Measurements from ENCODE around the gene CDH23. TPM values are rescaled to one million over a fixed set of nuclear protein-coding genes. Genes with fewer than 3 reads are reported as not detected.

Gene CDH23
- total RNA-seq, 4 donors from 2014 or later, result 0.72 to 4.1 (median 2.2) TPM

DNA sequence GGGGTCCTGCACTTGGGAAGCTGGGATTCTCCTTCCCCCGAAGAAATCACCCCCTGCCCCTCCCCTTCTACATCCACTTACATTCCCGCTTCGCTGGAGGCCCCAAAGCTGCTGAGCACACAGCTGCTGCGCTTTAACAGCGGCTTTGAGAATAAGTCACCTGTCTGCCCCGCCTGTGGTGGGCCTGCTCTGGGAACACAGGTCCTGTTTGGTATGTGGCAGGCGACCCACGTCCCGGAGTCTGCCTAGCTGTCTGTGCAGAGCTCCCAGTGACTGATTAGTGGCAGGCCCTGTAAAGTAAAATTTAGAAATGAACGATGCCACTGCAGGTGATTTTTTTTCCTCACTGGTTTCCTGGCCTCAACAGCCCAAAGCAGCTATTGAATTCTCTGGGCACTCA lies 47.0 kb downstream of the CDH23 start:
- no peaks in the 10 kb centered on the region for H3K27me3 ChIP-seq
- H3K4me3 ChIP-seq, result no peak overlapping the region
- no peaks in the 10 kb centered on the region for H3K9me3 ChIP-seq
- DNase-seq (ENCODE audit: low spot score in 2 of 2), result no peak
- TF ChIP-seq EP300 (IDR thresholded peaks at IDR 0.05) (no peak), POLR2AphosphoS5 (IDR thresholded peaks at IDR 0.05) (no peak), POLR2A (IDR thresholded peaks at IDR 0.05) (no peak)
- TF ChIP-seq, protein P1, sequence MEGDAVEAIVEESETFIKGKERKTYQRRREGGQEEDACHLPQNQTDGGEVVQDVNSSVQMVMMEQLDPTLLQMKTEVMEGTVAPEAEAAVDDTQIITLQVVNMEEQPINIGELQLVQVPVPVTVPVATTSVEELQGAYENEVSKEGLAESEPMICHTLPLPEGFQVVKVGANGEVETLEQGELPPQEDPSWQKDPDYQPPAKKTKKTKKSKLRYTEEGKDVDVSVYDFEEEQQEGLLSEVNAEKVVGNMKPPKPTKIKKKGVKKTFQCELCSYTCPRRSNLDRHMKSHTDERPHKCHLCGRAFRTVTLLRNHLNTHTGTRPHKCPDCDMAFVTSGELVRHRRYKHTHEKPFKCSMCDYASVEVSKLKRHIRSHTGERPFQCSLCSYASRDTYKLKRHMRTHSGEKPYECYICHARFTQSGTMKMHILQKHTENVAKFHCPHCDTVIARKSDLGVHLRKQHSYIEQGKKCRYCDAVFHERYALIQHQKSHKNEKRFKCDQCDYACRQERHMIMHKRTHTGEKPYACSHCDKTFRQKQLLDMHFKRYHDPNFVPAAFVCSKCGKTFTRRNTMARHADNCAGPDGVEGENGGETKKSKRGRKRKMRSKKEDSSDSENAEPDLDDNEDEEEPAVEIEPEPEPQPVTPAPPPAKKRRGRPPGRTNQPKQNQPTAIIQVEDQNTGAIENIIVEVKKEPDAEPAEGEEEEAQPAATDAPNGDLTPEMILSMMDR (IDR thresholded peaks at IDR 0.05), result no peak
- WGBS, result 82% methylated on average over 9 of the region's 10 CpGs
- no peak overlapping the region for H3K27ac ChIP-seq
- H3K36me3 ChIP-seq, result no peaks in the 10 kb centered on the region
- H3K4me1 ChIP-seq, result no peaks in the 10 kb centered on the region

- H3K36me3 ChIP-seq, result no peaks in the 10 kb centered on the region
- WGBS, result 94% methylated on average over 4 of the region's 4 CpGs
- no peak for DNase-seq (ENCODE audit: low spot score in 2 of 2)
- no peaks in the 10 kb centered on the region for H3K27me3 ChIP-seq
- no peak overlapping the region for H3K4me3 ChIP-seq
- no peaks in the 10 kb centered on the region for H3K9me3 ChIP-seq
- TF ChIP-seq POLR2A (IDR thresholded peaks at IDR 0.05), result no peak
- TF ChIP-seq EP300 (IDR thresholded peaks at IDR 0.05), result no peak
- no peak for TF ChIP-seq POLR2AphosphoS5 (IDR thresholded peaks at IDR 0.05)
- TF ChIP-seq, protein P1 (IDR thresholded peaks at IDR 0.05), result no peak
- no peak overlapping the region for H3K27ac ChIP-seq
- no peaks in the 10 kb centered on the region for H3K4me1 ChIP-seq
These were observed 47.7 kb downstream of the CDH23 start for GRCh38 chr10:71444284-71445054.

- Histone ChIP-seq H3K4me1 (no peaks in the 10 kb centered on the region), H3K36me3 (no peaks in the 10 kb centered on the region), H3K27me3 (no peaks in the 10 kb centered on the region), H3K4me3 (no peak overlapping the region), H3K27ac (no peak overlapping the region), H3K9me3 (no peaks in the 10 kb centered on the region)
- no peak for TF ChIP-seq EP300 (IDR thresholded peaks at IDR 0.05)
- TF ChIP-seq POLR2A (IDR thresholded peaks at IDR 0.05), result no peak
- TF ChIP-seq, protein P1 (IDR thresholded peaks at IDR 0.05), result no peak
- TF ChIP-seq POLR2AphosphoS5 (IDR thresholded peaks at IDR 0.05), result no peak
- 48% methylated on average over 2 of the region's 2 CpGs for WGBS
- DNase-seq (ENCODE audit: low spot score in 2 of 2), result no peak
These were observed 51.0 kb downstream of the CDH23 start for GRCh38 chr10:71447676-71448075.

DNA sequence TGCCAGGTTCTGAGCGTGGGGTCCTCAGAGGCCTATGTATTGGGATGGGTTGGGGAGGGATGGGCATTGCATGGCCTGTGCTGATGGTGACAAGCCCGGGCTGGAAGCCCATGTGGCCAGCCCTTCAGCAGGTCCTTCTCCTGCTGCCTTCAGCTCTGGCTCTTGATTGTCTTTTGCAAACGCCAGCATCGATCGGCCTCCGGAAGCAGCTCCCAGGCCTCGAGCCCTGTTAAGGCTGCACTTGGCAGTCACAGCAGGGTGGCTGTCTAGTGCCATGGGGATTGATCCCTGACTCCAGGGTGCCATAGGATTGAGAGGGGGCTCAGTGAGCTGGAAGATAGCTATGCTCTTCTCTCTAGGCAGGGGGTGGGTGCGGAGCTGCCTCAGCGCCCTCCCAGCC lies 51.4 kb downstream of the CDH23 start:
- no peaks in the 10 kb centered on the region for H3K27me3 ChIP-seq
- no peaks in the 10 kb centered on the region for H3K9me3 ChIP-seq
- TF ChIP-seq EP300 (IDR thresholded peaks at IDR 0.05) (no peak), POLR2A (IDR thresholded peaks at IDR 0.05) (no peak), POLR2AphosphoS5 (IDR thresholded peaks at IDR 0.05) (no peak)
- TF ChIP-seq, protein P1 (IDR thresholded peaks at IDR 0.05), result no peak
- H3K4me1 ChIP-seq, result no peaks in the 10 kb centered on the region
- no peaks in the 10 kb centered on the region for H3K36me3 ChIP-seq
- no peak for DNase-seq (ENCODE audit: low spot score in 2 of 2)
- no peak overlapping the region for H3K27ac ChIP-seq
- H3K4me3 ChIP-seq, result no peak overlapping the region
- 83% methylated on average over 9 of the region's 9 CpGs for whole genome bisulfite sequencing

GRCh38 chr10:71449026-71449425 lies 52.3 kb downstream of the CDH23 start:
- 93% methylated on average over 5 of the region's 5 CpGs for WGBS
- no peaks in the 10 kb centered on the region for H3K4me1 ChIP-seq
- H3K4me3 ChIP-seq, result no peak overlapping the region
- TF ChIP-seq, protein P1 (IDR thresholded peaks at IDR 0.05), result no peak
- TF ChIP-seq POLR2AphosphoS5 (IDR thresholded peaks at IDR 0.05) (no peak), EP300 (IDR thresholded peaks at IDR 0.05) (no peak), POLR2A (IDR thresholded peaks at IDR 0.05) (no peak)
- H3K27ac ChIP-seq, result no peak overlapping the region
- H3K27me3 ChIP-seq, result no peaks in the 10 kb centered on the region
- DNase-seq (ENCODE audit: low spot score in 2 of 2), result no peak
- no peaks in the 10 kb centered on the region for H3K9me3 ChIP-seq
- no peaks in the 10 kb centered on the region for H3K36me3 ChIP-seq

Data from suprapubic skin (tissue), 4 donors.